Fibroblast of skin of left quadriceps (primary cell): Measurements from ENCODE around the gene RAB3IL1.
A peak's percentile ranks its signal among the peaks of the same experiment; 100 is the strongest.
"Not testable (repeated sequence)": the region's sequence is repeated elsewhere in the genome, so short reads cannot be mapped to it uniquely, and the experiment has no call there.

ENCODE experiments used
- DNase-seq, 2 experiments: peaks; one replicate each; pipeline ENCODE4 v3.0.0-alpha.2; 2013; ENCODE audit warnings: low read depth in 2 of 2

RAB3IL1 gene

GRCh38 chr11:61885784-61886580, 31.4 kb downstream of the RAB3IL1 start:
- DNase-seq = no peak

- no peak for DNase-seq
Measured at GRCh38 chr11:61885166-61885778, 32.1 kb downstream of the RAB3IL1 start.

GRCh38 chr11:61883947-61884346, 33.4 kb downstream of the RAB3IL1 start:
- no peak for DNase-seq

- DNase-seq = no peak
Measured at GRCh38 chr11:61883327-61883726, 34.0 kb downstream of the RAB3IL1 start.

- no peak for DNase-seq
Measured at GRCh38 chr11:61882879-61883278, 34.5 kb downstream of the RAB3IL1 start.

DNA sequence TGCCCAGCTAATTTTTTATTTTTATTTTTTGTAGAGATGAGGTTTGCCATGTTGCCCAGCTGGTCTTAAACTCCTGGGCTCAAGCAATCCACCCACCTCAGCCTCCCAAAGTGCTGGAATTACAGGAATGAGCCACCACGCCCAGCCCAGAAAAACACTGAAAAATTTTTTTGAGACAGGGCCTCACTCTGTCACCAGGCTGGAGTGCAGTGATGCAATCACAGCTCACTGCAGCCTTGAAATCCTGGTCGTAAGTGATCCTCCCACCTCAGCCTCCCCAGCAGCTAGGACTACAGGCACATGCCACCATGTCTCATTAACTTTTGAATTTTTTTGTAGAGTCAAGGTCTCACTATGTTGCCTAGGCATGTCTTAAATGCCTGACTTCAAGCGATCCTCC, 35.1 kb downstream of the RAB3IL1 start:
- not testable (repeated sequence) for DNase-seq

DNA sequence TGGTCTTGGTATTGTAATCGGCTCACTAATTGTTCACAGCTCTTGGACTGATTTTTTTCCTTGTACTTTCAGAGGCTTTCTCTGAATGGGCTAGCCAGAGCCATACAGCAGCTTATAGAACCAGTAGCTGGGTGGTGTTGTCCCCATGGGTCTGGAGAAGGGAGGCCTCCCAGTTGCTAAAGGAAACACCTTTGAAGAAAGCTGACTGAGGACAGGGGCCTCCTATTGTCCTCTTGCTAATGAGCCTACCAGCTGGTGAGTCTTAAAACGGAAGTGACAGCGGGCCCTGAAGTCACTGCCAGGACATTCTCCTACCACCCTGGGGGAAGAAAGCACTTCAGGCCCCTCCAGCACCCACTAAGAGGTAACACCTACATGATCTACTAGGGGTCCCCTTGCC, 36.0 kb downstream of the RAB3IL1 start:
- DNase-seq = no peak

GRCh38 chr11:61880454-61880853, 36.9 kb downstream of the RAB3IL1 start:
- DNase-seq = no peak

GRCh38 chr11:61880031-61880430, 37.3 kb downstream of the RAB3IL1 start:
- no peak for DNase-seq

DNA sequence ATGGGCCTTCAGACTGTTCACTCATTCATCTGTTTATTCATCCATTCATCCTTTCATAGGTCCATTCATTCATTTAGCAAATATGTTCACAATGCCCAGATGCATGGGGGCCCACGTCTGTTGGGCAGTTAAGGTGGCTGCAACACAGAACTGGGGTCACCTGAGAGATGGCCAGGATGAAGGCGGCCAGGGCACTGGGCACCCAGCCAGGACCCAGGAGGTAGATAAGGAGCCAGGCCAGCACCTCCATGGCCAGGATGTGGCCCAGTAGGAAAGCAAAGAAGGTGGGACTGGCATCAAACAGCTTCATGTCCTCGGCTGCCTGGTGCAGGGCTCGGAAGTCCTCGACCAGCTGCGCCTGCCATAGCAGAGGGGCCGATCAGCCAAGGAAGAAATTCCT, 38.2 kb downstream of the RAB3IL1 start:
- no peak for DNase-seq

DNA sequence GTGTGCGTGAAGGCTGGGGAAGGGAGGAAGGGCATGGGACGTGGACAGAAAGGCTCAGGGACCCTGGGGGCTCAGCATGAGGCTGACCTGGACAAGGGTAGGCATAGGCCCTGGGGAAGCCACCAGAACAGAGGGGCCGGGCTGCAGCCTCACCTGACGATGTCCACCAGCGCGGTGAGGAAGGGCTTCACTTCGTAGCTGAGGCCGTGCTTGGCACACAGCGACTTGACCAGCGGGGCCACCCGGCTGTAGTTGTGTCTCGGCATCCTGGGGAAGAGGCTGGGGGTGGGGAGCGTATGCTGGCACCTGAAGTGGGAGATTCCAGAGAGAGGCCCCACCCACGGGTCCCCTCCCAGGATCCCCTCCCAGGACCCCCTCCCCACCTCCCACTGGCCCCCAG, 41.7 kb downstream of the RAB3IL1 start:
- no peak for DNase-seq

- no peak for DNase-seq
Measured at GRCh38 chr11:61874853-61875252, 42.5 kb downstream of the RAB3IL1 start.

DNA sequence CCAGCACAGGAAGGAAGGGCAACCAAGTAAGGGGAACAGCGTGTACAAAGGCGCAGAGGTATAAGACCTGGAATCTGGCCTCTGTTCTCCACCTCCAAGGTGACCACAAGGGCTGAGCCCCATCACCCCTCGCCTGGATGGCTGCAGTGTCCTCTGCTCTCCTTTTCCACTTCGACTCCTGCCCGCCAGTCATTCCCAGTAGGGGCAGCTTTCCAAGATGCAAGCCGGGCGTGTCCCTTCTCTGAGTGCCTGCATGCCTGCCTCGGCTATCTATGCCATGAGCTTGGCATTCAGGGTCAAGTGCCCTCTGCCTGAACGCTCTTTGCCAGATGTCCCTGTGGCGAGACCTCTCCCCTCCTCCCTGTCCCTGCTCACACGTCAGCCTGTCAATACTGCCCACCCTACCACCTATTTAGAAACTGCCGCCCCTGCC, 43.0 kb downstream of the RAB3IL1 start:
- DNase-seq = no peak

- no peak for DNase-seq
Measured at GRCh38 chr11:61873588-61874376, 43.6 kb downstream of the RAB3IL1 start.

- DNase-seq = no peak
Measured at GRCh38 chr11:61872935-61873565, 44.3 kb downstream of the RAB3IL1 start.

DNA sequence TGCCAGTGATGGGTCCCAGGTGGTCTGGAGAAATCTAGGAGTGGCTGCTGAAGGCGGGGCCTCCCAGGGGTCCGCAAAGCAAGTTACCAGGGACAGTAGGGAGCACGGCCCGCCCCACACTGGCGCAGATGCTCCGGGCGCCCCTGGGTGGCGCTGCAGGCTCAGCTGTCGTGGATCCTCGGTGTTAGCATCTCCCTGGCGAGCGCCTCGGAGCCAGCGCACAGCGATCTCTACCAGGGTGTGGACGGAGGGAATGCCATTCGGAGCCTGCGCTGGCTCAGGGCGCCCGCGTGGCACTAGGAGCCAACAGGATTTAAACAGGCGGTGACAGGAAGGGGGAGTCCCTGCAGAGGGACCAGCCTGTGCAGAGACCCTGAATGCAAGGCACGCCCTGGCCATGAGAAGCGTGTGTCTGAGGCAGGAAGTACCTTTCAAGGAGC, 46.2 kb downstream of the RAB3IL1 start:
- peak; percentile 31 to 46 for DNase-seq

GRCh38 chr11:61870541-61871031, 46.8 kb downstream of the RAB3IL1 start:
- peak; percentile 20 to 21 for DNase-seq

DNA sequence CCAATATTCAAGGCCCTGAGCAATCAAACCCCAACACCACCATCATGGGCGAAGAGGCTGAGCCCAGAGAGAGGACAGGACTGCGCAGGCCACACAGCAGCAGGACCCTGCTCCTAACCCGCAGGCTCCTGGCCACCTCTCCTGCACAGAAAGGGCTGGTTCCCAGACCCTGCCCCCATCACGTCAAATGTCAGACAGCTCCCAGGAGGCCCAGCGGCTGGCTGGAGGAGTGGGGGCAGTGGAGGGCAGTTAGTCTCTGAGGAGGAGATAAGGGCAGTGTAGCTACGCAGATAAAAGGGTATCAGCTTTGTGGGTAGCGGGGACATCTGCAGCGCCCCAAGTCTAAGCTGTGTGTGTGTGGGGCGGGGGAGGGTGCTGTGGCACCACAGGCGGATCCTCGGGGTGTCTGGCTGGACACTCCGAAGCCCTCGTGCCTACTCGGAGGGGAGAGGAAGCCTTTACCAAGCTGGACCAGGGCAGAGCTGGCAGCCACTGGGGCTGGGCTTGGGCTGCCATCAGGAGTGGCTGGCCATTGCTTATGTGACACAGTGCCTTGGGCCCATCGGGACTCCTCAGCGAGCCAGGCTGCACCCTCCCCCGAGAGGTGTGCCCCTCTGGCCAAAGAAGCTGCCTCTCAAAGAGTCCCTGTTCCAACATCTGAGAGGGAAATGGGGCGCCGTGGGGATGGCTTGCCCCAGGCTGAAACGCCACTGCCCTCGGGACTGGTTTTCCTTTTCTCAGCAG, 47.5 kb downstream of the RAB3IL1 start:
- no peak for DNase-seq

GRCh38 chr11:61869429-61869707, 48.0 kb downstream of the RAB3IL1 start:
- DNase-seq = no peak

- DNase-seq = no peak
Measured at GRCh38 chr11:61868571-61869428, 48.6 kb downstream of the RAB3IL1 start.
